EH (cell line): ENCODE data around the gene ZNF560.
A peak's percentile ranks its signal among the peaks of the same experiment; 100 is the strongest.

Experiments used
- DNase-seq: peaks from one replicate; pipeline ENCODE4 v3.0.0-alpha.2; 2015; ENCODE audit warnings: low read depth

The ZNF560 gene

GRCh38 chr19:9435279-9436268, 62.8 kb downstream of the ZNF560 start, which contains the start of gene ZNF266:
Gene ZNF266 (minus strand): TSS chr19:9435573. CDS start chr19:9420089, 15,484 bp downstream.
- DNase-seq = peak; percentile 90

GRCh38 chr19:9431475-9431874, 66.9 kb downstream of the ZNF560 start:
- DNase-seq = peak; percentile 18

- no peak for DNase-seq
Observed at GRCh38 chr19:9430444-9430843, 68.0 kb downstream of the ZNF560 start.

- DNase-seq = no peak
Observed at GRCh38 chr19:9427941-9428340, 70.5 kb downstream of the ZNF560 start.
